HG02623 (cell line): ENCODE results near the gene PFN1.

Experiments
- ATAC-seq: cut with Tn5 transposase; IDR thresholded peaks from one replicate; pipeline ENCODE4 v1.9.1; 2021; ENCODE audit warnings: moderate library complexity; ENCODE audit not compliant: unreplicated experiment

Gene PFN1

GRCh38 chr17:4897785-4898184 lies 50.5 kb downstream of the PFN1 start:
- ATAC-seq: no peak

- no peak for ATAC-seq
These were observed 51.1 kb downstream of the PFN1 start for GRCh38 chr17:4897198-4897687.

GRCh38 chr17:4896332-4897197 lies 51.8 kb downstream of the PFN1 start:
- ATAC-seq: no peak

DNA sequence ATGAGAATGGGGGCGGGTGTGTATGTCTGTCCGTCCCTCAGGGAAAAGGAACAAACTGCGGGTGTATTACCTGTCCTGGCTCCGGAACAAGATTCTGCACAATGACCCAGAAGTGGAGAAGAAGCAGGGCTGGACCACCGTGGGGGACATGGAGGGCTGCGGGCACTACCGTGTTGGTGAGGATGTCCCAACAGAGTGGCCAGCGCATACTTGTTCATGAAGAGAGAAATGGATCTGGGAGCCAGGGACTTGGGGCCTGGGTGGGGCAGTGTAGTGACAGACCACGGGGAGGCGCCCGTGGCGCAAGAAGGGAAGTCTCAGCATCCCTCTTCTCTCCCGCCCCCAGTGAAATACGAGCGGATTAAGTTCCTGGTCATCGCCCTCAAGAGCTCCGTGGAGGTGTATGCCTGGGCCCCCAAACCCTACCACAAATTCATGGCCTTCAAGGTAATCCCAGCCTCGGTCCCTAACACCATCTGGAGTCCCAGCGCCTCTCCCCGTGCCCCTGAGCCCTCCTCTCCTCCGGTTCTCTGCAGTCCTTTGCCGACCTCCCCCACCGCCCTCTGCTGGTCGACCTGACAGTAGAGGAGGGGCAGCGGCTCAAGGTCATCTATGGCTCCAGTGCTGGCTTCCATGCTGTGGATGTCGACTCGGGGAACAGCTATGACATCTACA lies 52.5 kb downstream of the PFN1 start:
- no peak for ATAC-seq
